ENCODE measurements around the gene CTIF.
A peak's percentile ranks its signal among the peaks of the same experiment; 100 is the strongest.

The CTIF gene

GRCh38 chr18:48825101-48825745 is 286.4 kb downstream of the CTIF start:
- peak; percentile 2; the same call in 1 of the 2 replicates for TF ChIP-seq RAD21 (IDR thresholded peaks at IDR 0.05; ENCODE audit: low read depth)
- no peak for TF ChIP-seq REST (IDR thresholded peaks at IDR 0.05; ENCODE audit: low read depth)
- no peak for TF ChIP-seq TAF1 (IDR thresholded peaks at IDR 0.05; ENCODE audit: low read depth)
- no peak for TF ChIP-seq NFIC (IDR thresholded peaks at IDR 0.05)
- TF ChIP-seq EP300 (IDR thresholded peaks at IDR 0.05; ENCODE audit: borderline replicate concordance), result 0 out of 2 replicates have a peak, but pooled peaks have one; percentile 28
- peak; percentile 20; the same call in 1 of the 2 replicates for TF ChIP-seq EGR1 (IDR thresholded peaks at IDR 0.05)

GRCh38 chr18:48826271-48826670 is 287.4 kb downstream of the CTIF start:
- TF ChIP-seq EGR1 (IDR thresholded peaks at IDR 0.05) (no peak), FOXM1 (IDR thresholded peaks at IDR 0.05; ENCODE audit: borderline replicate concordance, low read depth) (no peak)

DNA sequence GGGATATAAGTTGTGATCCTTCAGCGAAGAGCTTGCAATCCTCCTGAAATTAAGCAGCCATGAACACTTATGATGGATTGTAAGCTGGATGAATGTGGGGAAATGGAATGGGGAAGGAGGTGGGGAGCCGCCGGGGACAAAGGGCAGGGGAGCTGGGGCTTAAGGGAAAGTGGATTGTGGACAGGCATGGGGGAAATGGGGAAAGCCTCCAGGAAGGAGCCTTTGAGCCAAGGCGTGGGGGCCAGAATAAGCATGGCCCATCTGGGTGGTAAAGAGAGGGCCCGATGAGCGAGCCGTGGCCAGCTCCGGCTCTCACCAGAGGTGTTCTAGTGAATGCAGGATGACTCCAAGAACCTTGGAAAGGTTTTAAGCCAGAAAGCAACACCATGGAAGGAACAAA is 288.0 kb downstream of the CTIF start:
- TF ChIP-seq EP300 (IDR thresholded peaks at IDR 0.05; ENCODE audit: borderline replicate concordance) (no peak), FOXM1 (IDR thresholded peaks at IDR 0.05; ENCODE audit: borderline replicate concordance, low read depth) (no peak), TEAD4 (IDR thresholded peaks at IDR 0.05) (no peak), NFIC (IDR thresholded peaks at IDR 0.05) (no peak), TAF1 (IDR thresholded peaks at IDR 0.05; ENCODE audit: low read depth) (no peak), CEBPB (IDR thresholded peaks at IDR 0.05) (no peak), TCF12 (IDR thresholded peaks at IDR 0.05; ENCODE audit: low read depth) (no peak), CREB1 (IDR thresholded peaks at IDR 0.05; ENCODE audit: low read depth) (no peak), EGR1 (IDR thresholded peaks at IDR 0.05) (no peak), YY1 (IDR thresholded peaks at IDR 0.05; ENCODE audit: low read depth) (no peak), RAD21 (IDR thresholded peaks at IDR 0.05; ENCODE audit: low read depth) (no peak)
- TF ChIP-seq, protein P1, sequence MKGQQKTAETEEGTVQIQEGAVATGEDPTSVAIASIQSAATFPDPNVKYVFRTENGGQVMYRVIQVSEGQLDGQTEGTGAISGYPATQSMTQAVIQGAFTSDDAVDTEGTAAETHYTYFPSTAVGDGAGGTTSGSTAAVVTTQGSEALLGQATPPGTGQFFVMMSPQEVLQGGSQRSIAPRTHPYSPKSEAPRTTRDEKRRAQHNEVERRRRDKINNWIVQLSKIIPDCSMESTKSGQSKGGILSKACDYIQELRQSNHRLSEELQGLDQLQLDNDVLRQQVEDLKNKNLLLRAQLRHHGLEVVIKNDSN (IDR thresholded peaks at IDR 0.05), result no peak
- TF ChIP-seq, protein P2, sequence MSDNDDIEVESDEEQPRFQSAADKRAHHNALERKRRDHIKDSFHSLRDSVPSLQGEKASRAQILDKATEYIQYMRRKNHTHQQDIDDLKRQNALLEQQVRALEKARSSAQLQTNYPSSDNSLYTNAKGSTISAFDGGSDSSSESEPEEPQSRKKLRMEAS (IDR thresholded peaks at IDR 0.05), result no peak

- TF ChIP-seq TEAD4 (IDR thresholded peaks at IDR 0.05), result no peak; the same call in 1 of the 2 replicates
Observed at GRCh38 chr18:48827291-48828193, 288.7 kb downstream of the CTIF start.

- TF ChIP-seq EGR1 (IDR thresholded peaks at IDR 0.05) (no peak), CREB1 (IDR thresholded peaks at IDR 0.05; ENCODE audit: low read depth) (no peak), TCF12 (IDR thresholded peaks at IDR 0.05; ENCODE audit: low read depth) (no peak), REST (IDR thresholded peaks at IDR 0.05; ENCODE audit: low read depth) (no peak), EP300 (IDR thresholded peaks at IDR 0.05; ENCODE audit: borderline replicate concordance) (no peak), TAF1 (IDR thresholded peaks at IDR 0.05; ENCODE audit: low read depth) (no peak), ZBTB7A (IDR thresholded peaks at IDR 0.05; ENCODE audit: low read depth) (no peak), NFIC (IDR thresholded peaks at IDR 0.05) (no peak), TEAD4 (IDR thresholded peaks at IDR 0.05) (no peak)
- TF ChIP-seq, protein P1 (IDR thresholded peaks at IDR 0.05), result no peak
Observed at GRCh38 chr18:48828194-48828545, 289.3 kb downstream of the CTIF start.

DNA sequence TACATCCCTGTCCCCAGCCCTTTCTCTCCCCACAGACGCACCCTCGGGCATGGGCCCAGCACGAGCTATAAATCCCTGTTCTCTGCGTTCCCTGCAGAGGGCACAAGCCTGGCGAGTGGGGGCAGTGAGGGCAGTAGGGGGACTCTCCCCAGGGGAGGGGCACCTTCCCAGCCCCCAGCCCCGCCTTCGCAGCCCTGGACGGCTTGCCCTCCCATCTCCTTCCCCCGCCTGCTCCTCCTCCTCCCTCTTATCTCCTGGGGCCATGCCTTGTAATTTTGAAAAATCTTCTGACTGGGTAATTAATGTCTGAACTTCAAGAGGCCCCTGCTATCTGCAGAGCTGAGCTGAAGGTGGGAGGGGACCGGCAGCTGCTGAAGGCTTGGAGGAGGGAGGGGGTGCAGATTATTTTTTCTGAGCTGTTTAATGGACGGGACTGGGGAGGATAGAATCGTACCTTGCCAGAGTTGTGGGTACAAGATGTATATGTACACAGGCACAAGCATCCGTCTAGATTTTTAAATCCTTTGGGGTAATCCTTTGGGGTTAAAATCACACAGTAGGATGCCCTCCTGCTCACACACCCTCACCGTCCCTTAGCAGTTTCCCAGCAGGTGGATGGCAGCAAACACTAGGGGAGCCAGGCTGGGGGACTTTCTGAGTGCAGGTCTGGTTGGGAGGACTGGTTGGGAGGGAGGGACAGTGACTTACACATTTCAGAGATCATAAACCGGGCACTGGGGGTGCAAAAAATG is 290.0 kb downstream of the CTIF start:
- no peak for TF ChIP-seq EP300 (IDR thresholded peaks at IDR 0.05; ENCODE audit: borderline replicate concordance)
- TF ChIP-seq, protein P2 (IDR thresholded peaks at IDR 0.05), result no peak
- TF ChIP-seq TCF12 (IDR thresholded peaks at IDR 0.05; ENCODE audit: low read depth), result no peak
- TF ChIP-seq REST (IDR thresholded peaks at IDR 0.05; ENCODE audit: low read depth), result no peak
- no peak for TF ChIP-seq TAF1 (IDR thresholded peaks at IDR 0.05; ENCODE audit: low read depth)
- TF ChIP-seq TEAD4 (IDR thresholded peaks at IDR 0.05), result no peak
- no peak for TF ChIP-seq RAD21 (IDR thresholded peaks at IDR 0.05; ENCODE audit: low read depth)
- no peak for TF ChIP-seq YY1 (IDR thresholded peaks at IDR 0.05; ENCODE audit: low read depth)
- no peak for TF ChIP-seq NFIC (IDR thresholded peaks at IDR 0.05)
- TF ChIP-seq FOXM1 (IDR thresholded peaks at IDR 0.05; ENCODE audit: borderline replicate concordance, low read depth), result no peak
- TF ChIP-seq, protein P1 (IDR thresholded peaks at IDR 0.05), result no peak
- no peak for TF ChIP-seq CEBPB (IDR thresholded peaks at IDR 0.05)
